HG02970 (cell line): ENCODE results near the gene TRMU.
"Not testable (repeated sequence)": the region's sequence is repeated elsewhere in the genome, so short reads cannot be mapped to it uniquely, and the experiment has no call there.

Experiments
- ATAC-seq: cut with Tn5 transposase; IDR thresholded peaks from one replicate; pipeline ENCODE4 v1.9.1; 2021; ENCODE audit warnings: mild to moderate bottlenecking, moderate library complexity, moderate number of reproducible peaks; ENCODE audit not compliant: unreplicated experiment, low FRiP score

TRMU gene

DNA sequence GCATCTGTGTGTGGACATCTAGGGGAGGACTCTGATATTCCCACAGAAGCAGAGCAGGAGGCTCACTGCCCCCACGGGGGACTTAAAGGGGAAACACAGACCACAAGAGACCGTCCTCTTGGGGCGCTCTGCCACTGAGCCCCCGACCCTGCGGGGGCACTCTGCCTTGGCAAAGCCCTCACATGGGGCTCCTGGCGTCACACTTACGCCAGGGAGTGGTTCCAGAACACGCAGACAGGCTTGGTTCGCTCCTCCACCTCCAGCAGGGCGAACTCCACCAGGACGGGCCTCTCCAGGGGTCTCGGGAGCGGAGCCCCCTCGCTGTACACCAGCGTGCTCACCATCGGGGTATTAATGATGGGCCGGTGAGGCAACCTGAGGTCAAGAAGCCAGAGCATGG lies 45.1 kb downstream of the TRMU start:
- no peak for ATAC-seq

DNA sequence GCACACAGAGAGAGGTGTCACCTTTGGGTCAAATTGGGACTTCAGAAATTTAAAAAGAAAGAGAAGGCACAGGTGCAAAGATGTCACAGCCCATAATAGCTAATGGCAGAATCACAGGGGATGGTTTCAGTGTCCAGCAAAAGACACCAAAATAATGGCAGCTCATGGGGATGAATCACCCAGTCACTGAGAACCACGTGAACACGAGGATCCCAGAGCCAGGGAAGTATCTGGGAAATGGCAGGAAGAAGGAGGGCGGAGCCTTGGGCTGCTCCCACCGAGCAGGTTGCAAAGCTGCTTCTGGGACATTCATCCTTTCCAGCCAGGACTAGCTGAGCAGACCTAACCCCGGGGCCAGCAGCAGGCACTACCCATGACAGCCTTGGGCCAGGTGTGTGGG lies 45.6 kb downstream of the TRMU start:
- no peak for ATAC-seq

DNA sequence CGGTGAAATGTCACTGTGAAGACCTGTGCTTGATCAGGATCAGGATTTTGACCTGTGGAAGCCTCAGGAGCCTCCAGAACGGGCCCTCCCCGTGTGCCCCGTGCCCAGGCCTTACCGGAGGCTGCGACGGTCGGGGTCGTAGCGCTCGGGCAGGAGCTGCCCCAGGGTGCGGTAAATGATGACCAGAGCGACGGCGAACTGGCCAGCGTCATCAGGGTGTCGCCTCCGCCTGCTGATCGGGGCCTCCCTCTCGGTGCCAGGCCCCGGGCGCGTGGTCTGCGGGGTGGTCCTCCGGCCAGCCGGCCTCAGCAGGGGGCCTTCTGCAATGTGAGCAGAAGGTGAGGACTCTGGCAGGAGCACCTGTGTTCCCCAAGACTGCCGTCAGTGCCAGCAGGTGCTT lies 46.2 kb downstream of the TRMU start:
- ATAC-seq: no peak

DNA sequence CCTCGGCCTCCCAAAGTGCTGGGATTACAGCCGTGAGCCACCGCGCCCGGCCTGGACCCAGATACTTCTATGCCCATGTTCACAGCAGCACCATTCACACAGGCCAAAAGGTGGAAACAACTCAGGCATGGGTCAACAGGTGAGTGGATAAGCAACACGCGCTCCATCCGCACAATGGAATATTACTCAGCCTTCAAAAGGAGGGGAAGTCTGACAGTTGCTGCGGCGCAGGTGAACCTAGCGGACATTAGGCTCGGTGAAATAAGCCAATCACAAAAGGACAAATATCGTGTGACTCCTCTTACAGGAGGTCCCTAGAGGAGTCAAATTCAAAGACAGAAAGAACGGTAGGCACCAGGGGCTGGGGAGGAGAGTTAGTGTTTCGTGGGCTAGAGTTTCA lies 47.0 kb downstream of the TRMU start:
- no peak for ATAC-seq

DNA sequence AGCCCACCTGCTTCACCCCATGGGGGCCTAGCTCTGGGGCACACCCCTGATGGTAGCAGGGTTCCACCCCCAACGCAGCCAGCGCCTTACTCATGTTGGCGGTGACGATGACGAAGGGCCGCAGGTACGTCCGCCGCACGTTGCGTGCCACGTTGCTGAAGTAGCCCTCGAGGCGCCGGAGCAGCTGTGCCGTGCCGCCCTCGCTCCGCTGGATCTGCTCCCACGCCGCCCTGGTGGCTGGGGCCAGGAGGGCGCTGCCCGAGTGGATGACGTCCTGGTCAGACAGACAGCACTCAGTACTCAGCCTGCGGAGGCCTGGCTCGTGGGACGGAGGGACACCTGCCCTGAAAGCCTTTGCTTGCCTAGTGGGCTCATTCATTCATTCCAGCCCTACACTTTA lies 50.8 kb downstream of the TRMU start:
- ATAC-seq: no peak

DNA sequence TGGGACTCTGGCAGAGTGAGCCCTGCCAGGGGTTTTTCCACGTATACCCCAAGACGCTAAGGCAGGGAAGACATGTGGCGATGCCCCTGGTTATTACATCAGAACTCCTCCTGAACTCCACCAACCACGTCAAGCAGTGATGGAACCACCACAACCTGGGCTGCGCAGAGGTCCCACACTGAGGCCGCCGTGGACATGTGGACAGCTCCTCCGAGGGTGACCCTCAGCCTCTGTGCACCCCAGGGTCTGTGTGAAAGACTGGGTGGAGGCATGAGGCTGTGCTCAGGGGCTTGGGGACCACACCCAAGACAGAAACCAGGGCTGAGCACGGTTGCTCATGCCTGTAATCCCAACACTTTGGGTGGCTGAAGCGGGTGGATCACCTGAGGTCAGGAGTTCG lies 52.2 kb downstream of the TRMU start:
- no peak for ATAC-seq

DNA sequence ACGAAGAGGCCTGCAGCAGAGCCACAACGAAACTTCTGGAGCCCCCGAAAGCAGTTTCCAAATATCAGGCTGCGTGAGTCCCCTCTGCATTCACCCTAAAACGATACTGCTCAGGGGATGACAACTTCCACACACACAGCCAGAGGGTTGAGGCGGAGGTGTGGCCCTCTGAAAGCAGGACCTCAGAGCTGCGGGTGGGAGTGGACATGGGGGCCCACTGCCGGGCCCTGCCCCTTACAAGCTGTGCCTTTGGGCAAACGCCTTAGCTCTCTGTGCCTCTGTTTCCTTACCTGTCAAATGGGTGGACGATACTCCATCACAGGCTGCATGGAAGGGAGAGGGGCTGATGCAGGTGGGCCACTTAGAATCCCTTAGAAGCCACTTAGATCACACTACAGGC lies 53.1 kb downstream of the TRMU start:
- ATAC-seq: no peak

DNA sequence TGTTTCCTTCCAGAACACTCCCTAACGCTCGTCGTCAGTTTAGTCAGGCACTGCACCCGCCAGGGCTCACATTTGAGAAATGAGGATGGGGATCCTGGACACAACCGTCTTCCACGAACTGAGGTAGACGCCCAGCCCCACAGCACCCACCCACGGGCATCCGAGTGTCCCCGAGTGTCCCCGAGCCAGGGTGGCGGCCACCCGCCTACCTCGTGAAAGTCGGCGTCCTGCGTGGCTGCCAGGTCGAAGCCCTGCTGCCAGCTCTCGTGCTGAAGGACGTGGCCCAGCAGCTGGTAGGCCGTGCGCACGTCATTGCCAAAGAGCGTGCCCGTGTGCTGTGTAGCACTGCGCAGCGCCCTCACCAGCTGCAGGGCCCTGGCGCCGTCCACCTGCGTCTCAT lies 53.6 kb downstream of the TRMU start:
- ATAC-seq: no peak

DNA sequence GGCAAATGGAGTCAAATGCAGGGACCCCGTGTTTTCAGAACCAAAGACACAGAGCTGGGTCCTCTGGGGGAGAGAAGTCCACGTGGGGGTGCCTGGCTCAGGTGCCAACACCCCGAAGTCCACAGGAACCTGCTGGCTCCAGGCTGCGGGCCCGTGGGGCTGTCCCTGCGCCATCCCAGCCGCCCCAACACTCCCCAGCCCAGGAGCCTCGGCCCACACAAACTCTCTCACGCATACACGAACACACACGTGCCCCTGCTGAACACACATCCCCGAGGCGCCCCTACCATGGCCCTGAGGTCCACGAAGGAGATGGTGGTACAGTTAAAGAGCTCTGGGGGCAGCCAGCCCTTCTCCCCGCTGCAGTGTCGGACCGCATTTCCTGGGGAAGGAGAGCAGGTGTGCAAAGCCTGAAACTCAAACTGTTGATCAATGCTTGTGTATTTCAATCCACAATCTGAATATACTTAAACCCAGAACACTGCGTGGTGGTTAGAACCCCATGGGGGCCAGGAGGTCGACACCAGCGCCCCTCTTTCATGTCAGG lies 54.7 kb downstream of the TRMU start:
- no peak for ATAC-seq

DNA sequence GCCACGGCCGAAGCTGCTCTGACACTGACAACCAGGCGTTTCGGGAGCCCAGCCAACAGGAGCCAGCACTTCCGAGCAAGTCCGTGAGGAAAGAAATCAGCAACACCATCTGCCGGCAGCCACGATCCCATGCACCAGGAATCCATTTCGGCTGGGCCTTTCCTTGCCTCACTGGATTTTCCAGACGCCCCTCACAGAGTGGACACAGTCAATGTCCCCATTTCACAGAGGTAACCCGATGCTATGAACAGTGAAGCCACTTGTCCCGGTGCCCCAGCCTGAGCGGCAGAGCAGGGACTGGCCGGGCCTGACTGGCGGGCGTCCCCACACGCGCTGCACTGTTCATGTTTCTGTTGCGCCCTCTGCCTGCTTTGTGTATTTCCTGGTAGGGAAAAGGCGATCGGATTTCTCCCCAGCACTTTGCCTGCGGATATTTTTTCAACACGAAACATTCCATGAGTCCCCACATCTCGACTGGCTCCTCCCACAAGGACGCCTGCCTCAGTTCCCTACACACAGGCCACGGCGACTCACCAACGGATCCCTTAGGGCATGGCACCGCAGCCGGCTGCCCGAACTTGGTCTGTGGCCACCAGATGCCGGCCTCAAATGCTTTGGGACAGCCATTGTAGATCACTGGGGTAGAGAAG lies 55.3 kb downstream of the TRMU start:
- ATAC-seq: no peak

DNA sequence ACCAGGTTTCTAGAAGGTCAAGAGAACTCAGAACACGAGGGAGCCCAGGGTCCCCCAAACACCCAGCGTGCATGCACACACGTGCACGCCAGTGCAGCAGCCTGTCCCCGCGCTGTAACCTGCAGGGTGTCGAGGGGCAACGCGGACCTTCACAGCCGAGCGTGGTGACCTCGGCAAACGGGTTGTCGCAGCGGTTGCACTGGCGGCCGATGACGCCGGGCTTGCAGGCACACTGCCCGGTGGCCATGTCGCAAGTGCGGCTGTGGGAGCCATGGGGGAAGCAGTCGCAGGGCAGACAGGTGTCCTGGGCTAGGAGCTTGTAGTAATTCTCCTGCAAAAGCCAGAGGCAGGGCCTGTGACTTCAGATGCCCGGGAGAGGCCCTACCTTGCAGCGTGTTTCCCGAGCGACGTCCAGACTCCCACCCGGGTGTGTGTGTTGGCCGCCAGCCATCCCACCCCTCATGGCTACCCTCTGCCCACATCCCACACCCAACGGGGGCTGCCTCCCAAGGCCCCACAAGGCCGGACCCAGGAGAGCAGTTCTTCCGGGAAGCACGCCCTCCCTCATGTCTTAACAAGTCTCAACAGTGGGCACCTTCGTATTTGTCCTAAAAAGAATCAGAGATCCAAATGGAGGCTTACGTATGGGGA lies 56.1 kb downstream of the TRMU start:
- ATAC-seq: no peak

DNA sequence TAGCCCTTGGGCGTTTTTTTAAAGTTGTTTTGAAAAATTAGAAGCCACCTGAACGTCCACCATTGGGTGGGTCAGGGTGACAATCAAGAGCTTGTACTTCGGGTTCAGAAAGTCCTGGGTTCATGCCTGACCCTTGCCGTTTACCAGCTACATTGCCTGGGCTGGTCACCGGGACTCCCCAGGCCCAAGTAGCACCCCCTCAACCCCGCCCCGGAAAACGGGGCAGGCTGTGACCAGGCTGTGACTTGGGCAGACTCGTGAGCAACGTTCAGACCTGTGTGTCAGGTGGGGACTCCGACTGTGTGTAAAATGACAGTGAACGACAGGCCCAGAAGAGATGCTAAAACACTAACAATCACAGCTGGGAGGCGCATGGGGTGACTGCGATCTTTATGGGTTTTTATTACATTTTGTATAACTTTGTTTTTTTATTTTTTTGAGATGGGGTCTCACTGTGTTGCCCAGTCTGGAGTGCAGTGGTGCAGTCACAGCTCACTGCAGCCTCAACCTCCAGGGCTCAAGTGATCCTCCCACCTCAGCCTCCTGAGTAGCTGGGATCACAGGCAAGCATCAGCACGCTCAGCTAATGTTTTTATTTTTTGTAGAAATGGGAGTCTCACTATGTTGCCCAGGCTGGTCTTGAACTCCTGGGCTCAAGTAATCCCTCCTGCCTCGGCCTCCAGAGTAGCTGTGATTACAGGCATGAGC lies 56.8 kb downstream of the TRMU start:
- ATAC-seq: no peak

DNA sequence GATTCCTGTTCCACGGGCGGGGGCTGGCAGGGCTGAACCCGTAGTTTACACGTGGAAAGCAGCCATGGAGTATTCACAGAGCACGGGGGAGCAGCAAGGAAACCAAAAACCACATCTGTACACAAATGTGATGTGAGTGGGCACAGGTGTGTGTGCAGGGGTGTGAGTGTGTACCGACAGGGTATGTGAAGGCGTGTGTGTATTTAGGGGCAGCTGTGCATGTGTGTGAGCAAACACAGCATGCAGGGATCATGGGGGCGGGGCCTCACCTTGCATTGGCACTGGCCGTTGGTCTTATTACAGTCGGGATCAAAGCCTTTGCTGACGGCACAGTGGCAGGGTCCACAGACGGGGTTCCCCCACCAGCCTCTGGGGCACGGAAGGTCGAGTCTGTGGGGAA lies 58.4 kb downstream of the TRMU start:
- ATAC-seq: no peak

DNA sequence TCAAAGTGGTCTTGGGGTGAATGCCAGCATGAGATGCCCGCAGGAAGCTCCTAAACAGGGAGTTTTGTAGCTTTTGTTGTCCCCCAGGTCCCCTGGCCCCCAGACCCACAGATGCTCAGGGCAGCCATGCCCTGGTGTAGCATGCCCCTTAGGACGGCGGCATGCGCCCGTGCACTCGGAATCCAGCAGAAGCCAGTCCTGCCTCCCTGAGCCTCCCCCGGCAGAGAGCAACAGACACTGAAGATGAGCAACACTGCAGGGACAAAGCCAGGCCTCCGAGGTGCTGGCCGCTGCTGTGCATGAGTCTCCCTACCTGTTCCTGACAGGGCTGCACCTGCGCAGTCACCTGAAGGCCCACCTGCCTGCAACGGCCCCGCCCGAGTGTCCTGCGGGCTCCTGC lies 59.1 kb downstream of the TRMU start:
- no peak for ATAC-seq

DNA sequence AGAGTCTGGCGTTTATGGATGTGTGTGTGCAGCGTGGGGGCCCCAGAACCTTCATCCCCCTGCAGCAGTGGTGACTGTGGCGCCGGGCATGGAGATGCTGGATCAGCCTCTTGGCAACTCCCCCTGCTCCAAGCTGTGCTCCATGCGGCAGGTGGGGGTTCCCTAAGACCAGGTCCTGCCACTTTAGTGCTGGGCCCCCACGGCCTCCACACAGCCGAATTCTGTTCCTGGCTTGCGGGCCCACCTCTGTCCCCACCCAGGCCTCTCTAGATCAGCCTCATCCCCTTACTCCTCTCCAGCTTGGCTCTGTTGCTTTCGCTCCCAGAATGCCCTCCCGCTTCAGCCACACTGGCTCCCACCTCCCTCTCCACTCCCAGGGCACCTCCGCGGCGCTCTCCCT lies 59.6 kb downstream of the TRMU start:
- no peak for ATAC-seq

DNA sequence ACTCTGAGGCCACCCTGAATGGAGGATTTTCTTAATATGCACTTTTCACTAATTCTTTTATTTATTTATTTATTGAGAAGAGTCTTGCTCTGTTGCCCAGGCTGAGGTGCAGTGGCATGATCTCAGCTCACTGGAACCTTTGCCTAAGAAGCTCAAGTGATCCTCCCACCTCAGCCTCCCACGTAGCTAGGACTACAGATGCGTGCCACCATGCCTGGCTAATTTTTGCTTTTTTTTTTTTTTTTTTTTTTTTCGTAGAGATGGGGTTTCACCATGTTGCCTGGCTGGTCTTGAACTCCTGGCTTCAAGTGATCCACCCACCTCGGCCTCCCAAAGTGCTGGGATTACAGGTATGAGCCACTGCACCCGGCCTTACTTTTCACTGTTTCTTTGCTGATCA lies 61.5 kb downstream of the TRMU start:
- not testable (repeated sequence) for ATAC-seq

DNA sequence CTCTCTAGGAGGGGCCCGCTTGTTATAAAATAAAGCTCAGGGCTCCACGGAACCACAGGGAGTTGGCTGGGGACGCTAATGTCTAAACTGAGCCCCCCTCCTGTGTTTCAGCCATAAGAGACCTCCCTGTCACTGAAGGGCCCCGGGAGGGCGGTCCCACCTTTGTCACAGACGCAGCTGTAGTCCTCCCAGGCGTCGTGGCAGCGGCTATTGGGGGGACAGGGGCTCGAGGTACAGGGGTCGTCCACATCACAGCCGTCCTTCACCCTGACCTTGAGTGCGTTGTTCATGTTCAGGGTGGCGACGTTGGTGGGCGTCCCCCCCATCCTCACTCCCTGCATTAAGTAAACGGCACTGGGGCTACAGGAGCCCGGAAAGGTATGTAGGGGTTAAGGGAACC lies 62.0 kb downstream of the TRMU start:
- ATAC-seq: no peak

DNA sequence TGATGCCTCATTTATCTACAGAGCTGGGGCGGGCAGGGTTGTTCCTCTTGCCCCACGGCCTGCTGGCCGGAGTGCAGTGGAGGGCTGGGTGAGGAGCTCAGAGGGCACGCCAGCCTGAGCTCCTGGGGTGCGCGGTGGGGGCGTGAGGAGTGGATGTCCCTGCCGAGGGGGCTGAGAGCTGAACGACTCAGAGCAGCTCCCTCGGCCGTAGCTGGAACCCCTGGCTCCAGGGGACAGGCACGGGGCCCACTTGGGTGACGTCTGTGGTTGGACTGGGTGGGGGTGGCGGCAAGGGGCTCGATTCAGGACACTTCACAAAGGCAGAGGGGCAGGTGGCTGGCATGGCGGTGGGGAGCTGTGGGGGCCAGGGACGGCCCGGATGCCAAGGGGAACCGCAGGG lies 62.4 kb downstream of the TRMU start:
- no peak for ATAC-seq

DNA sequence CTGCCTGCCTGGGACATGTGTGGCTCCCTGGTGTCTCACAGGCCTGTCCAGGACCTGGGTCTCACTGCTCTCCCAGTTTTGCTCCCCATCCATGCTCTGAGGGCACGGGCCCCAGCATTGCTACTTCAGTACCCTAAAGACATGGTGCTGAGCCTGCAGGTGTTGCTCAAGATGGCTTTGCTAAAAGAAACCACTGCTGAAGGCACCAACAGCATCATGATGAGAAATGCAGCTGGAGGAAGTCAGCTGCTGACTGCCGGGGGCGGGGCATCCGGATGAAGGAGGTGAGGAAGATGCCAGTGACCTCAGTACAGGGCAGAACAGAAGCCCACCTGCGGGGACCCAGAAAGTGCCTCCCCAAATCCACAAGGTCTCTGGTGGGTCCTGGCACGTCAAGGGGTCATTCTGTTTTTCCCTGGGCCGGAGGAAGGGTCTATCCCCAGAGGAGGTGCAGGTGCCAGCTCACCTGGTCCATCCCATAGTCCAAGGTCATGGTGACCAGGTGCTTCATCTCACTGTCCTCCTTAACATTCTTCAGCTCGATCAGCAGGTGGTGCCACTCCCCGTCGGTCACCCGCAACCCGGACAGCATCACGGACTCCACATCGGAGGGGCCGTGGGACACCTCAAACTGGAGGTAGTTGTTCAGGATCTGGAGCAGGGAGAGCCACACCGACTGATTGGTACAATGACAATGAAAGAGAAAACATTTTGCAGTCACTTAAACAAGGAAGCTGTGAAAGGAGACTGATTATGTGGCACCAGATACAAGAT lies 63.9 kb downstream of the TRMU start:
- ATAC-seq: no peak

DNA sequence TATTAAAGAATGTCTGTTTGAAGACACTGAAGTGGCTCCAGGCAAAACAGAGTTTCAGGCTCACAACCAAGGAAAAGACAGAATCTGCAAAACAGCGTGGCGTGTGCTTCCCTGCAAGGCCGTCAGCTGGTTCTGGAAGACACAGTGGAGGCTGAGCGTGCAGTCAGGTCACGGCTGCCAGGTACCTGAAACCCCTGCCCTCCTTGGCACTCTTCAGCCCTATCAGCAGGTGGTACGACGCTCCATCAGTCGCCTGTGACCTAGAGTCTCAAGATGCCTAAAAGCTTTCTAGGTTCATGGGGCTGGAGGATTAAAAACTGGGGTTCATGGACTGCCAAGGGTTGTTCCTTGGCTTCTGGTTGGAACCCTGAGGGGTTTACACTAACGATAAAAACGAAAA lies 65.9 kb downstream of the TRMU start:
- ATAC-seq: no peak

DNA sequence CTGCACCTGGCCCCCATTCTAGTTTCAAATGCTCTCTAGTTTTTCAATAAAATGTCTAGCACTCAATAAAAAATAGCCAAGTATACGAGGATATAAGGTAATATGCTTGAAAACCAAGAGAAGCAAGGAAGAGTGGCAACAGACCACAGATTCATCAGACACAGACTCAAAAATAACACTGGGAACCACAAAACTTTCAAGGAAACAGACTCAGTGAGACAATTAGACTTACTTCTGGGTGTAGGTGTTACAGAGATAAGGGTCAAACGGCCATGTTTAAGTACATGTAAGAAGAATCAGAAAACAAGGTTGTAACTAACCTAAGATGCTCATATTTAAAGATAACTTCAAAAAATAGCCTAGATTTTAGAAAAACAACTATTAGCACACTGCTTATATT lies 67.0 kb downstream of the TRMU start:
- ATAC-seq: no peak
